ENCODE results near the gene C5orf34. TPM values are rescaled to one million over a fixed set of nuclear protein-coding genes. Genes with fewer than 3 reads are reported as not detected.
"Not testable (repeated sequence)": the region's sequence is repeated elsewhere in the genome, so short reads cannot be mapped to it uniquely, and the experiment has no call there.

C5orf34 gene
- total RNA-seq, 1 experiment from 2014 or later: 17.0 TPM

DNA sequence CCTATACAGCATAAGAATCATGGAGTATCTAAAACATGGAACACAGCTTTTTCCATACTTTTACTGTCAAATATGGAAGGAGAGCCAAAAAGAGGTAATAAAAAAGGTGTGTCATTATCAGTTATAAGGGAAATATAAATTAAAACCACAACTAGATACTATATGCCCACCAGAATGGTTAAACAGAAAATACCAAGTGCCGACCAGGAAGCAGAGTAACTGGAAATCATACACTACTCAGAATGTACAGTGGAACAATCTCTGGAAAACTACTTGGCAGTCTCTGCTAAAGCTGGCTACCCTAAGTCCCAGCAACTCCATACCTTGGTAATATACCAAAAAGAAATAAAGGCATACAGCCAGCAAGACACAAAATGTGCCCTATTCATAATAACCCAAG is 39.5 kb upstream of the C5orf34 start:
- Histone ChIP-seq H3K27me3 (replicated peaks; ENCODE audit: insufficient read depth, low read depth, low read length, poor library complexity) (no peaks in the 10 kb centered on the region), H3K4me3 (ENCODE audit: low read depth, low read length, poor library complexity, severe bottlenecking) (peak overlapping the region; percentile 92), H3K36me3 (ENCODE audit: insufficient read depth, low read length, poor library complexity, severe bottlenecking) (peaks cover 51% of the 10 kb centered on the region), H3K4me1 (ENCODE audit: insufficient read depth, low read length, poor library complexity, severe bottlenecking) (peaks cover 35% of the 10 kb centered on the region), H3K27ac (ENCODE audit: low read depth, low read length, poor library complexity, severe bottlenecking) (no peak overlapping the region), H3K9me3 (ENCODE audit: low read depth, low read length, poor library complexity, severe bottlenecking) (no peaks in the 10 kb centered on the region)
- TF ChIP-seq EZH2 (IDR thresholded peaks at IDR 0.05; ENCODE audit: borderline replicate concordance, low read depth, low read length, poor library complexity, severe bottlenecking): no peak
- TF ChIP-seq, protein P1, sequence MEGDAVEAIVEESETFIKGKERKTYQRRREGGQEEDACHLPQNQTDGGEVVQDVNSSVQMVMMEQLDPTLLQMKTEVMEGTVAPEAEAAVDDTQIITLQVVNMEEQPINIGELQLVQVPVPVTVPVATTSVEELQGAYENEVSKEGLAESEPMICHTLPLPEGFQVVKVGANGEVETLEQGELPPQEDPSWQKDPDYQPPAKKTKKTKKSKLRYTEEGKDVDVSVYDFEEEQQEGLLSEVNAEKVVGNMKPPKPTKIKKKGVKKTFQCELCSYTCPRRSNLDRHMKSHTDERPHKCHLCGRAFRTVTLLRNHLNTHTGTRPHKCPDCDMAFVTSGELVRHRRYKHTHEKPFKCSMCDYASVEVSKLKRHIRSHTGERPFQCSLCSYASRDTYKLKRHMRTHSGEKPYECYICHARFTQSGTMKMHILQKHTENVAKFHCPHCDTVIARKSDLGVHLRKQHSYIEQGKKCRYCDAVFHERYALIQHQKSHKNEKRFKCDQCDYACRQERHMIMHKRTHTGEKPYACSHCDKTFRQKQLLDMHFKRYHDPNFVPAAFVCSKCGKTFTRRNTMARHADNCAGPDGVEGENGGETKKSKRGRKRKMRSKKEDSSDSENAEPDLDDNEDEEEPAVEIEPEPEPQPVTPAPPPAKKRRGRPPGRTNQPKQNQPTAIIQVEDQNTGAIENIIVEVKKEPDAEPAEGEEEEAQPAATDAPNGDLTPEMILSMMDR (conservative IDR thresholded peaks at IDR 0.05; ENCODE audit: low read depth, low read length): no peak
- POLR2A ChIA-PET (ENCODE audit: low non-redundant PET): no interaction called here
- no TSS peak for BruUV-seq (replicated peaks)
- intact Hi-C loops (cut with micrococcal nuclease; ENCODE audit: unreplicated experiment): no loop called here
- no peak for DNase-seq (ENCODE audit: low spot score)
- CTCF ChIA-PET: no interaction called here

DNA sequence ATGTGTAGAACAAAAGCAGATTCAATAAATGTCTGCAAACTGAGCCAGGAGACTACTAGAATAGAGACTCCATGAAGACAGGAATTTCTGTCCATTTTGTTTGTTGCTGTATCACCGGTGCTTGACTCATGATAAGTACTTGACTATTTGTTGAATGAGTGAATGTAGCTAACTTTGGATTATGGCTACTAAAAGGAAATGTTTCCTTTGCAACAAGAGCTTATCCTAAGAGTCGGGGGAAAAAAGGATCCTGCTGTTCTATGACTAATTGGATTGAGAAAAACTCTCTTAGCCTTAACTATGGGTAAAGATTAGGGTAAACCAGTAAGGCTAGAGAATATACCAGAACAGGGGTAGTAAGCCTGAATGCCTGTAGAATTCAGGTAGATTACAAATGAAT is 38.4 kb upstream of the C5orf34 start:
- Histone ChIP-seq H3K36me3 (ENCODE audit: insufficient read depth, low read length, poor library complexity, severe bottlenecking) (peaks cover 55% of the 10 kb centered on the region), H3K27ac (ENCODE audit: low read depth, low read length, poor library complexity, severe bottlenecking) (peak overlapping the region; percentile 12), H3K4me3 (ENCODE audit: low read depth, low read length, poor library complexity, severe bottlenecking) (no peak overlapping the region), H3K27me3 (replicated peaks; ENCODE audit: insufficient read depth, low read depth, low read length, poor library complexity) (no peaks in the 10 kb centered on the region), H3K4me1 (ENCODE audit: insufficient read depth, low read length, poor library complexity, severe bottlenecking) (peaks cover 35% of the 10 kb centered on the region), H3K9me3 (ENCODE audit: low read depth, low read length, poor library complexity, severe bottlenecking) (no peaks in the 10 kb centered on the region)
- TF ChIP-seq EZH2 (IDR thresholded peaks at IDR 0.05; ENCODE audit: borderline replicate concordance, low read depth, low read length, poor library complexity, severe bottlenecking): no peak
- TF ChIP-seq, protein P1 (conservative IDR thresholded peaks at IDR 0.05; ENCODE audit: low read depth, low read length): no peak
- CTCF ChIA-PET: no interaction called here
- BruUV-seq (replicated peaks): no TSS peak
- intact Hi-C loops (cut with micrococcal nuclease; ENCODE audit: unreplicated experiment): no loop called here
- POLR2A ChIA-PET (ENCODE audit: low non-redundant PET): no interaction called here
- DNase-seq (ENCODE audit: low spot score): peak; percentile 64

DNA sequence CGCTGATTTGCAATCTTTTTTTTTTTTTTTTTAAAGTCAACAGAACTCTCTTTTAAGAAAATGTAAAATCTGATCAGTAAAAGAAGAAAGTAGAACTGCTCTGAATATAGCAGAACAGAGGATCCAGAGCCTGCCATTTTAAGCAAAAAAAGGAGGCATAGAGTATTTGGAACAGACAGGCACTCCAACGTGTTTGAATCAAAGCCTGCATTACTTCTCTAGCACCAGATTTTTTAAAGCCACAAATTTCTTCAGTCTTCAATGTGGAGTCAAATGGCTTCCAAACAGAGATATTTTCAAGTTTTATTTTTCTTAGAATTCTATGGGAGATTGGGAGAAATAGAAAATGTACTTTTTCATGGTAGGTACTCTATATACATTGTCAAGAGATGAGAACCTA is 36.8 kb upstream of the C5orf34 start:
- Histone ChIP-seq H3K36me3 (ENCODE audit: insufficient read depth, low read length, poor library complexity, severe bottlenecking) (peaks cover 72% of the 10 kb centered on the region), H3K9me3 (ENCODE audit: low read depth, low read length, poor library complexity, severe bottlenecking) (no peaks in the 10 kb centered on the region), H3K27me3 (replicated peaks; ENCODE audit: insufficient read depth, low read depth, low read length, poor library complexity) (no peaks in the 10 kb centered on the region), H3K4me3 (ENCODE audit: low read depth, low read length, poor library complexity, severe bottlenecking) (no peak overlapping the region), H3K4me1 (ENCODE audit: insufficient read depth, low read length, poor library complexity, severe bottlenecking) (peaks cover 35% of the 10 kb centered on the region), H3K27ac (ENCODE audit: low read depth, low read length, poor library complexity, severe bottlenecking) (no peak overlapping the region)
- DNase-seq (ENCODE audit: low spot score): no peak
- TF ChIP-seq, protein P1 (conservative IDR thresholded peaks at IDR 0.05; ENCODE audit: low read depth, low read length): no peak
- no peak for TF ChIP-seq EZH2 (IDR thresholded peaks at IDR 0.05; ENCODE audit: borderline replicate concordance, low read depth, low read length, poor library complexity, severe bottlenecking)
- POLR2A ChIA-PET (ENCODE audit: low non-redundant PET): no interaction called here
- intact Hi-C loops (cut with micrococcal nuclease; ENCODE audit: unreplicated experiment): no loop called here
- CTCF ChIA-PET: no interaction called here
- BruUV-seq (replicated peaks): no TSS peak

DNA sequence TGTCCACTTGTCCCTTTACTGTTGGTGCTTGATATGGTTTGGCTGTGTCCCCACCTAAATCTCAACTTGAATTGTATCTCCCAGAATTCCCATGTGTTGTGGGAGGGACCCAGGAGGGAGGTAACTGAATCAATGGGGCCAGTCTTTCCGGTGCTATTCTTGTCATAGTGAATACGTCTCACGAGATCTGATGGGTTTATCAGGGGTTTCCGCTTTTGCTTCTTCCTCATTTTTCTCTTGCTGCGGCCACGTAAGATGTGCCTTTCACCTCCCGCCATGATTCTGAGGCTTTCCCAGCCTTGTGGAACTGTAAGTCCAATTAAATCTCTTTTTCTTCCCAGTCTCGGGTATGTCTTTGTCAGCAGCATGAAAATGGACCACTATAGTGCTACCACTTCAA is 34.3 kb upstream of the C5orf34 start:
- BruUV-seq (replicated peaks); DNase-seq (ENCODE audit: low spot score); H3K9me3 ChIP-seq (ENCODE audit: low read depth, low read length, poor library complexity, severe bottlenecking); H3K4me3 ChIP-seq (ENCODE audit: low read depth, low read length, poor library complexity, severe bottlenecking); CTCF ChIA-PET; H3K27ac ChIP-seq (ENCODE audit: low read depth, low read length, poor library complexity, severe bottlenecking); intact Hi-C loops (cut with micrococcal nuclease; ENCODE audit: unreplicated experiment); POLR2A ChIA-PET (ENCODE audit: low non-redundant PET); H3K27me3 ChIP-seq (replicated peaks; ENCODE audit: insufficient read depth, low read depth, low read length, poor library complexity): not testable (repeated sequence)
- Histone ChIP-seq H3K4me1 (ENCODE audit: insufficient read depth, low read length, poor library complexity, severe bottlenecking) (peaks cover 25% of the 10 kb centered on the region), H3K36me3 (ENCODE audit: insufficient read depth, low read length, poor library complexity, severe bottlenecking) (peaks cover 84% of the 10 kb centered on the region)
